Stimulated activated CD8-positive, alpha-beta memory T cell treated with anti-CD3 and anti-CD28 coated beads, Interleukin-7, amount 100 ng/mL, for 48 hours (primary cell): ENCODE data around the gene ADGB.
"Not testable (repeated sequence)": the region's sequence is repeated elsewhere in the genome, so short reads cannot be mapped to it uniquely, and the experiment has no call there.

Source experiments
- DNase-seq, 2 donors: peaks; one replicate each; pipeline ENCODE4 v3.0.0-alpha.2; 2020; ENCODE audit warnings: low read depth in 1 of 2; ENCODE audit errors: extremely low read depth in 1 of 2

Gene ADGB

GRCh38 chr6:146741609-146742008 is 142.8 kb downstream of the ADGB start:
- DNase-seq = no peak

DNA sequence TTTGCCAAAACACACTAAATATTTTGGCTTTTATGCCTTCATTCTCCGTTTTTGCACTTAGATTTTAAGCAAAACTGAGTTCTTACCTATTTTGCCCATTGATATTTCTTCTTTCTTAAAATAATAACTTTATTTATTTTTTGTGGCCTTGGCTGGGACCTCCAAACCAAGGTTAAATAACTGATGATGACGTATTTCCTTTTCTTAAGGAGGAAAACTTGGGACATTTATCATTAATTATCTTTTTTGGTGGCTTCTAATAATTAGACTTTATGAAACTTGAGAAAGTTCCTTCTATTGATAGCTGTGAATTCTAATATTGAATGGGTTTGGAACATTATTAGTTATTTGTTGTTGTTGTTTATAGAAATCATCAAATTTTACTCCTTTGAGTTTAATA is 154.5 kb downstream of the ADGB start:
- DNase-seq = no peak

DNA sequence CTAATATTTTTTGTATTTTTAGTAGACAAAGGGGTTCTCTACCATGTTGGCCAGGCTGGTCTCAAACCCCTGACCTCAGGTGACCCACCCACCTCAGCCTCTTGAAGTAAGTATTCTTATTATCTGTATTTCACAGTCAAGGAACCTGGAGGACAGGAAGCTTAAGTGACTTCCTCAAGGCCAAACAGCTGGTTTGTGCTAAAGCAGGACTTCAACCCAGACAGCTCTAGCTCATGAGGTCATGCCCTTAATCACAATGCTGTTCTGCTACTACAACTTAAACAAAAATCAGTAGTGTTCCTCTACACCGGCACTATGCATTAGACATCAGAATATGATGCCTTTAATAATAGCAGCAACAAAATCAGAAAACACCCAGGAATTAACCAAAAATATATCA is 168.9 kb downstream of the ADGB start:
- no peak for DNase-seq

DNA sequence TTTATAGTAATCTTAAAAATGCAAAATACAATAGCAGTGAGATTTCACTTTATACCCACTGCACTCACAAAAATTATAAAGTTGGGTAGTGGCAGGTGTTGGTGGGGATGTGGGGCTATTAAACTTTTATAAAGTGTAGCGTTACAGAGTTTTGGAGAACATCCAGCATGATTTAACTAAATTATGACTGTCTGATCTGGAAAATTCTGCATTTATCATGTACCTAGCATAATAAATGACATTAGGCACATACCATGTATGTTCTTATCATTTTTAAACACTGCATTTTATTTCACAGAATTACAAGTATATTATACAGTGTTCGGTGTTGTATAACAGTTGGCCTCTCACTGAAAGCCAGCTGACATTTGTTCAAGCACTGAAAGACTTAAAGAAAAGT is 169.9 kb downstream of the ADGB start:
- no peak for DNase-seq

DNA sequence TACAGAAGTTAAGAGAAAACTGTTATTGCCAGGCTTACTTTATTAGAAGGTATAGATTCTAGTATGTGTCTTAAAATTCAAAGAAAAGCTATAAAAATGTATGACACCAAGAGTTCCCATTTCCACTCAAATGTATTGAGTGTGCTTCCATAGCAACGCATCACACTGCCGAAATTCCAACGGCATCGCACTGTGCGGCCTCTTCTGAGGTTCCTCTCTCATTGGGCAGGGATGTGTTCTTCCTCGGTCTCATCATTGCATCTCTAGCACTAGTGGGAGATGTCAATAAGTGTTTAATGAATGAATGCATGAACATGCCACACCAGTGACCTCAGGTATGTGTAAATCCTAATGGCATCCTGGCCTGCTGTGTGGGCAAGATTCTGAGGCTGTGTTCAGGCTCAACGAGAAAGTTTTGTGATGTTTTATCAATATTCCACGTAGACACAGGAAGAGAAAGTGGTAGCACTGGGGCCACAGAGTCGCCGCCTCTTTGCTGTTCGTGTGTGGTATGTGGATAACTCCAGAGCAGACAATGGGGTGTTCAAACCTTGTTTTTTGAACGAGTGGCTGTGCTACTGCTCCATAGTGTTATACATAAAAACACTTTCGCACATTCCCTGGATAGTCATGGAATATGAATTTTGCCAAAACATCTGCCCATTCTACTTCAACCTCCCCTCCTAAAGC is 171.6 kb downstream of the ADGB start:
- DNase-seq = no peak

- DNase-seq = peak in 1 of 2 donors; percentile 26
Measured at GRCh38 chr6:146770965-146771735, 172.4 kb downstream of the ADGB start.

DNA sequence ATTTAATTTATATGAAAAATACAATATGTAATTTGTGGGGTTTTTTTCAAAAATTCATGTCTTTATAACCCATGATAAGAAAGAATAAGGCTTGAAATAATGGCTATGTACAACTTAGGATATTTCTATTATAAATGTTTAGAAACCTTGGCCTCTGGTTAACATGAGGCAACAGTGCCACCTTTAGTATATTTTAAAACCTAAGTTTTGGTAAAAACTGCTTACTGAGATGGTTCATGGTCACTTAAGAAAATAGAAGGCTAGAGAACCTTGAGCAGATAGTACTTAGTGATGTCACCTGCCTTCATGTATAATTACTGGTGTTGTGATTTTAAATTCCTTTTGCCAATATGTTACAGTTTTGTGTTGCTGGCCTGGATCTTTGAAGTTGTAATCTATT is 176.4 kb downstream of the ADGB start:
- no peak for DNase-seq

GRCh38 chr6:146781836-146782235 is 183.1 kb downstream of the ADGB start:
- DNase-seq = no peak

- DNase-seq = peak in 1 of 2 donors; percentile 2
Measured at GRCh38 chr6:146785001-146785585, 186.3 kb downstream of the ADGB start.

GRCh38 chr6:146787876-146788508 is 189.2 kb downstream of the ADGB start:
- no peak for DNase-seq

DNA sequence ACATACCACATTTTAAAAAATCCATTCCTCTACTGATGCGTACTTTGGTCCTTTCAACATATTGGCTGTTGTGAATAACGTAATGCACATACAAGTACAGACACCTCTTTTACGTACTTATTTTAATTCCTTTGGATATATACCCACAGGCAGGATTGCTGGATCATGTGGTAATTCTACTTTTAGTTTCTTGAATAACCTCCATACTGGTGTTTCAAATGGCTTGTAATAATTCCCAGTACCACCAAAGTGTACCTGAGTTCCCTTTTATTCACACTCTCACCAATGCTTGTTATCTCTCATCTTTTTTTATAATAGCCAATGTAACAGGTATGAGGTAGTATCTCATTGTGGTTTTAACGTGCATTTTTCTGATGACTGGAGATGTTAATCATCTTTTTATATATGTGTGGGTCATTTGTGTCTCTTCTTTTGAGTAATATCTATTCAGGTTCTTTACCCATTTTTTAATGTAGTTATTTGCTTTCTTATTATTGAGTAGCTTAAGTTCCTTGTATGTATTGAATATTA is 191.9 kb downstream of the ADGB start:
- DNase-seq = no peak

- DNase-seq = no peak
Measured at GRCh38 chr6:146791930-146792329, 193.2 kb downstream of the ADGB start.

GRCh38 chr6:146793218-146793617 is 194.4 kb downstream of the ADGB start:
- not testable (repeated sequence) for DNase-seq

GRCh38 chr6:146795479-146796133 is 196.8 kb downstream of the ADGB start:
- DNase-seq = no peak

- DNase-seq = not testable (repeated sequence)
Measured at GRCh38 chr6:146803167-146803566, 204.4 kb downstream of the ADGB start.

- DNase-seq = no peak
Measured at GRCh38 chr6:146803601-146804000, 204.8 kb downstream of the ADGB start.

- DNase-seq = no peak
Measured at GRCh38 chr6:146805546-146806325, 207.0 kb downstream of the ADGB start.

DNA sequence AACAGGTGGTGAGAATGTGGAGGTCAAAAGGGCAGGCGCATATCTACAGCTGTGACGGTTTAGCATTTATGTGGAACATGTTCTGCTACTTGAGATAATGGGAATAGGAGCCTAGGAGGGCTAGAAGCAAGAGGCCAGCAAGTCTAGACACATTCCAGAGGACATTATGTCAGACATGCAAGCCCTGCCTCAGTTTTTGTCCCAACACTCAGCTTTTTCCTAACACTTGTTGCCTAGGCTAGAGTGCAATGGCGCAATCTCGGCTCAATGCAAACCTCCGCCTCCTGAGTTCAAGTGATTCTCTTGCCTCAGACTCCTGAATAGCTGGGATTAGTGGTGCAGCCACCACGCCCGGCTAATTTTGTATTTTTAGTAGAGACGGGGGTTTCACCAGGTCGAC is 210.2 kb downstream of the ADGB start:
- not testable (repeated sequence) for DNase-seq

DNA sequence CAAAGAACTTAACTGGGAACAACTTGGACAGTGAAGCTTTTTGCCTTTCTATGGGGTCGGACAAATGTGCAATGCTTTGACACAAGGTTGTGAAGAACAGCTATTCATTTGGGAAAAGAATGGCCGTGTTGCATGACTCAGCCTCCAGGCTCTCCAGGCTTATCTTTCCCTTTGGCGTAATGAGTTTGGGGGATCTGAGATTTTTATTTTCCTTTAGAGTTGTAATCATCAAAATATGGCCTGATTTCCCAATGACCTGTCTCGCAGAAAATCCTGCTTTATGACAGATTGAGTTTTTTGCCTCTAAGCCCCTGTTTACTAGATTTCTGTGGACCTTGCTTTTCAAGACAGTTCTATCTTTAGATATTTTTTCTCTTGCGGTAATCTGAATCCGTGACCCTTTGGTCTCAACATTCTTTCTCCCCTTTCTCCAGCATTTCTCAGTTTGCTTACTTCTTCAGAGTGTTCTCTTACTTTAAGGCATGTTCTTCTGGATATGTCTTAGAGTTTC is 214.1 kb downstream of the ADGB start:
- DNase-seq = not testable (repeated sequence)

DNA sequence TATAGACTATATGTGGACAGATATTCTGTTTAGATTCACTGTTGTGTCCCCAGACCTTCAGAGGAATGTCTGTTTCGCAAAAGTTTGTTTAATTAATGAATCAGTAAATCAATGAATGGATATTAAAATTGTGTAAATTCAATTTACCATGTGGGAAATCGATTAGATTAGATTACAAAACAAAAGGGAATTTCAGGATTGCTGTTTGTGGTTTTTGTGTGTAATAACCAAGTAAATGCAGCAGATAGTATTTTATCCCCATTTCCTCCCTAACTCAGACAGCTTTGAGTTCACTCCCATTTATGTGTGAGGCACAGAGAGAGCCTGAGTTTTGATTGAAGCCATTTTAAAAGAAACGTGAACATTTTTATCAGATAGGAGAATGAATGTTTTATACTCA is 214.8 kb downstream of the ADGB start:
- no peak for DNase-seq
